ENCODE data around the gene FBXO48. TPM values are rescaled to one million over a fixed set of nuclear protein-coding genes. Genes with fewer than 3 reads are reported as not detected.

FBXO48 gene
- total RNA-seq (2021; ENCODE audit: unreplicated experiment) (0.74 TPM), Bru-seq, nascent RNA (percentile 44 among the genes with signal in this experiment), BruChase-seq, experiment 1, labeled RNA remaining after a 2-hour chase (percentile 59 among the genes with signal in this experiment), BruChase-seq, experiment 2, labeled RNA remaining after a 6-hour chase (percentile 43 among the genes with signal in this experiment)
- 0.19 TPM for polyA plus RNA-seq (2012; ENCODE audit: insufficient read length)
- long read RNA-seq, full-length matches to known transcripts = 3 of 4 reads
- long read RNA-seq, partial matches to known transcripts = 0 of 4 reads
- long read RNA-seq, other reads (novel, unspliced or antisense) = 1 of 4 reads

DNA sequence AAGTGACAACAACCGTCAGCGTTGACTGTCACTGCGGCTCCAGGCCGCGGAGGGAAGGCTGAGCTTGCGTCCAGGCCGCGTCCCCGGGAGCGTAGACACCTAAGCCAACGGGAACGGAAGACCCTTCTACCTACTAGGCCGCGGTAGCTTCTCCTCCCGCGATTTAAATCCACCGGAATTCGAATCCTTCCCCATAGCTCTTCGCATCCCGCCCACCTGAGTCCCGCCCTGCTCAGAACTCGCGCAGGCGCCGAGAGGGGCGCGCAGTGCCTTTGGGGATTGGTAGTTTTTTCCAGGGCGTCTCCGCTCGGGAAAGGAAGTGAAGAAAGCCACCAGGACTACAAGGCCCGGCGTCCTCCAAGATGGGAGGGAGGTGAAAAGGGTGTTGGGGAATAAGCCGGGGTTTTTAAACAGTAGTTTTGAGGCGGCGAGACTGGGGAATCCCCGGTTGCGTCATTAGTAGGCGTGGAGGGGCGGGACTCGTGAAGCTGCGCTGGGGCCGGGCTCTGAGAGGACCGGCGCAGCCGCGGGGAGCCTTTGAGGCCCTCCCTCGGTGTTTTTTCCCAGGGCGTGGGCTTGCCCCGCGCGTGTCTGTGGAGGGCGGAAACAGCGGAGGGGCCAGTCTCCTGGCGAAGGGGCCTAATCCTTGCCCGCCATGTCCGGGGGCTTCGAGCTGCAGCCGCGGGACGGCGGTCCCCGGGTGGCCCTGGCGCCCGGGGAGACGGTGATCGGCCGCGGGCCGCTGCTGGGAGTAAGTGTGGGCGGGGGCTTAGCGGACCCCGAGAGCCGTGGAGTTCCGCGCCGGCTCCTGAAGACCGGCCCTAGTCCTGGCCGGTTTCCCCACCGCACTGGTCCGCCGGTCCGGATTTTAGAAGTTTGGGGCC is at the start of gene FBXO48, which contains the start of gene APLF:
Gene FBXO48, minus strand, starts transcription at position 218 of the 884 bp plus-strand sequence. CDS start 2,149 bp downstream, outside the sequence.
Gene APLF, plus strand, starts transcription at position 509 of the 884 bp plus-strand sequence. Its CDS starts 147 bp downstream, at position 656.
- POLR2A ChIA-PET = interaction anchor here (0.6 to 0.9 kb wide), 3 partner anchors 98 to 1841 kb away, joined by 3 to 4 read pairs (median 4); partner anchors contain the start of gene PNO1
- Histone ChIP-seq H3K4me3 (ENCODE audit: low read depth in 2 of 2, low read length in 2 of 2) (peak within 1 kb of the TSS; percentile 85 to 89), H3K36me3 (ENCODE audit: control insufficient read depth, insufficient read depth, low read length) (no peaks in the 10 kb centered on the region), H3K27me3 (ENCODE audit: control insufficient read depth, insufficient read depth, low read length) (no peaks in the 10 kb centered on the region), H3K4me1 (ENCODE audit: control insufficient read depth, insufficient read depth, low read length) (peaks cover 17% of the 10 kb centered on the region), H3K27ac (ENCODE audit: low read length) (peak within 1 kb of the TSS; percentile 86), H3K9me3 (ENCODE audit: control insufficient read depth, insufficient read depth, low read depth, low read length) (no peaks in the 10 kb centered on the region)
- intact Hi-C loops (cut with micrococcal nuclease; ENCODE audit: unreplicated experiment) = no loop called here
- TF ChIP-seq POLR2AphosphoS5 (IDR thresholded peaks at IDR 0.05; ENCODE audit: low read depth, low read length) = no peak
- peak; percentile 77; the same call in 1 of the 2 replicates for TF ChIP-seq TCF7L2 (IDR thresholded peaks at IDR 0.05; ENCODE audit: low read depth, low read length)
- TF ChIP-seq SIN3A (IDR thresholded peaks at IDR 0.05; ENCODE audit: borderline replicate concordance, insufficient read depth, low read depth, low read length) = peak; percentile 20
- ATAC-seq = peak; percentile 98
- CTCF ChIA-PET = interaction anchor here (1.3 to 1.9 kb wide), 2 partner anchors 21 to 242 kb away, joined by 4 to 6 read pairs; no protein-coding TSS in a partner anchor
- no TSS peak for BruUV-seq (replicated peaks)
- DNase-seq (ENCODE audit: low read depth, low spot score) = peak; percentile 95
- in situ Hi-C loops (cut with HindIII; ENCODE audit: low pct_unique_long_range_greater_than_20kb, low sequenced_read_pairs) = no loop called here

GRCh38 chr2:68516051-68516955 is 49.2 kb upstream of the FBXO48 start:
- in situ Hi-C loops (cut with HindIII; ENCODE audit: low pct_unique_long_range_greater_than_20kb, low sequenced_read_pairs) (no loop called here), intact Hi-C loops (cut with micrococcal nuclease; ENCODE audit: unreplicated experiment) (no loop called here)
- Histone ChIP-seq H3K4me3 (ENCODE audit: low read depth in 2 of 2, low read length in 2 of 2) (no peak overlapping the region), H3K9me3 (ENCODE audit: control insufficient read depth, insufficient read depth, low read depth, low read length) (no peaks in the 10 kb centered on the region), H3K27ac (ENCODE audit: low read length) (no peak overlapping the region), H3K36me3 (ENCODE audit: control insufficient read depth, insufficient read depth, low read length) (no peaks in the 10 kb centered on the region), H3K27me3 (ENCODE audit: control insufficient read depth, insufficient read depth, low read length) (no peaks in the 10 kb centered on the region), H3K4me1 (ENCODE audit: control insufficient read depth, insufficient read depth, low read length) (no peaks in the 10 kb centered on the region)
- ChIA-PET POLR2A (no interaction called here), CTCF (no interaction called here)
- ATAC-seq = no peak
- TF ChIP-seq TCF7L2 (IDR thresholded peaks at IDR 0.05; ENCODE audit: low read depth, low read length) (no peak), SIN3A (IDR thresholded peaks at IDR 0.05; ENCODE audit: borderline replicate concordance, insufficient read depth, low read depth, low read length) (no peak), POLR2AphosphoS5 (IDR thresholded peaks at IDR 0.05; ENCODE audit: low read depth, low read length) (no peak)
- TF ChIP-seq, protein P1, sequence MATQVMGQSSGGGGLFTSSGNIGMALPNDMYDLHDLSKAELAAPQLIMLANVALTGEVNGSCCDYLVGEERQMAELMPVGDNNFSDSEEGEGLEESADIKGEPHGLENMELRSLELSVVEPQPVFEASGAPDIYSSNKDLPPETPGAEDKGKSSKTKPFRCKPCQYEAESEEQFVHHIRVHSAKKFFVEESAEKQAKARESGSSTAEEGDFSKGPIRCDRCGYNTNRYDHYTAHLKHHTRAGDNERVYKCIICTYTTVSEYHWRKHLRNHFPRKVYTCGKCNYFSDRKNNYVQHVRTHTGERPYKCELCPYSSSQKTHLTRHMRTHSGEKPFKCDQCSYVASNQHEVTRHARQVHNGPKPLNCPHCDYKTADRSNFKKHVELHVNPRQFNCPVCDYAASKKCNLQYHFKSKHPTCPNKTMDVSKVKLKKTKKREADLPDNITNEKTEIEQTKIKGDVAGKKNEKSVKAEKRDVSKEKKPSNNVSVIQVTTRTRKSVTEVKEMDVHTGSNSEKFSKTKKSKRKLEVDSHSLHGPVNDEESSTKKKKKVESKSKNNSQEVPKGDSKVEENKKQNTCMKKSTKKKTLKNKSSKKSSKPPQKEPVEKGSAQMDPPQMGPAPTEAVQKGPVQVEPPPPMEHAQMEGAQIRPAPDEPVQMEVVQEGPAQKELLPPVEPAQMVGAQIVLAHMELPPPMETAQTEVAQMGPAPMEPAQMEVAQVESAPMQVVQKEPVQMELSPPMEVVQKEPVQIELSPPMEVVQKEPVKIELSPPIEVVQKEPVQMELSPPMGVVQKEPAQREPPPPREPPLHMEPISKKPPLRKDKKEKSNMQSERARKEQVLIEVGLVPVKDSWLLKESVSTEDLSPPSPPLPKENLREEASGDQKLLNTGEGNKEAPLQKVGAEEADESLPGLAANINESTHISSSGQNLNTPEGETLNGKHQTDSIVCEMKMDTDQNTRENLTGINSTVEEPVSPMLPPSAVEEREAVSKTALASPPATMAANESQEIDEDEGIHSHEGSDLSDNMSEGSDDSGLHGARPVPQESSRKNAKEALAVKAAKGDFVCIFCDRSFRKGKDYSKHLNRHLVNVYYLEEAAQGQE (IDR thresholded peaks at IDR 0.05; ENCODE audit: insufficient read depth in 1 of 2, low read depth in 2 of 2, low read length in 1 of 2) = no peak
- TF ChIP-seq, protein P2, sequence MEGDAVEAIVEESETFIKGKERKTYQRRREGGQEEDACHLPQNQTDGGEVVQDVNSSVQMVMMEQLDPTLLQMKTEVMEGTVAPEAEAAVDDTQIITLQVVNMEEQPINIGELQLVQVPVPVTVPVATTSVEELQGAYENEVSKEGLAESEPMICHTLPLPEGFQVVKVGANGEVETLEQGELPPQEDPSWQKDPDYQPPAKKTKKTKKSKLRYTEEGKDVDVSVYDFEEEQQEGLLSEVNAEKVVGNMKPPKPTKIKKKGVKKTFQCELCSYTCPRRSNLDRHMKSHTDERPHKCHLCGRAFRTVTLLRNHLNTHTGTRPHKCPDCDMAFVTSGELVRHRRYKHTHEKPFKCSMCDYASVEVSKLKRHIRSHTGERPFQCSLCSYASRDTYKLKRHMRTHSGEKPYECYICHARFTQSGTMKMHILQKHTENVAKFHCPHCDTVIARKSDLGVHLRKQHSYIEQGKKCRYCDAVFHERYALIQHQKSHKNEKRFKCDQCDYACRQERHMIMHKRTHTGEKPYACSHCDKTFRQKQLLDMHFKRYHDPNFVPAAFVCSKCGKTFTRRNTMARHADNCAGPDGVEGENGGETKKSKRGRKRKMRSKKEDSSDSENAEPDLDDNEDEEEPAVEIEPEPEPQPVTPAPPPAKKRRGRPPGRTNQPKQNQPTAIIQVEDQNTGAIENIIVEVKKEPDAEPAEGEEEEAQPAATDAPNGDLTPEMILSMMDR (IDR thresholded peaks at IDR 0.05) = no peak
- no peak for DNase-seq (ENCODE audit: low read depth, low spot score)
- BruUV-seq (replicated peaks) = no TSS peak

All from Panc1 (cell line).